Measurements from ENCODE around the gene ABCF1.

The ABCF1 gene

DNA sequence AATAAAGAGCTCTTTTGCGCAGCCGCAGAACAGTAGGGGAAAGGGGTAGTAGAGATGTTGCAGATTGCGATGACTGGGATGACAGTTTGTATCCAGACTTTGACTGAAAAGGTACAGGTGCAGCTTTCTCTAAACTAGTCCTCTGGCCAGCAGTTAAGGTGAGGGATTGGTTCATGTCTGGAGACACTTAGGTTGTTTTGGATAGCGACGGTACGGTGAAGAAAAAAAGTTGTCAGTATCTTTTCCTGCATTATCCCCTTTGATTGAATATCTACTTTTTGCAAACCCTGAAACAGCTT is 13.6 kb upstream of the ABCF1 start:
- peak; percentile 50 for DNase-seq (ENCODE audit: low spot score)

GRCh38 chr6:30560930-30561329 is 10.3 kb upstream of the ABCF1 start:
- DNase-seq (ENCODE audit: low spot score), result no peak

DNA sequence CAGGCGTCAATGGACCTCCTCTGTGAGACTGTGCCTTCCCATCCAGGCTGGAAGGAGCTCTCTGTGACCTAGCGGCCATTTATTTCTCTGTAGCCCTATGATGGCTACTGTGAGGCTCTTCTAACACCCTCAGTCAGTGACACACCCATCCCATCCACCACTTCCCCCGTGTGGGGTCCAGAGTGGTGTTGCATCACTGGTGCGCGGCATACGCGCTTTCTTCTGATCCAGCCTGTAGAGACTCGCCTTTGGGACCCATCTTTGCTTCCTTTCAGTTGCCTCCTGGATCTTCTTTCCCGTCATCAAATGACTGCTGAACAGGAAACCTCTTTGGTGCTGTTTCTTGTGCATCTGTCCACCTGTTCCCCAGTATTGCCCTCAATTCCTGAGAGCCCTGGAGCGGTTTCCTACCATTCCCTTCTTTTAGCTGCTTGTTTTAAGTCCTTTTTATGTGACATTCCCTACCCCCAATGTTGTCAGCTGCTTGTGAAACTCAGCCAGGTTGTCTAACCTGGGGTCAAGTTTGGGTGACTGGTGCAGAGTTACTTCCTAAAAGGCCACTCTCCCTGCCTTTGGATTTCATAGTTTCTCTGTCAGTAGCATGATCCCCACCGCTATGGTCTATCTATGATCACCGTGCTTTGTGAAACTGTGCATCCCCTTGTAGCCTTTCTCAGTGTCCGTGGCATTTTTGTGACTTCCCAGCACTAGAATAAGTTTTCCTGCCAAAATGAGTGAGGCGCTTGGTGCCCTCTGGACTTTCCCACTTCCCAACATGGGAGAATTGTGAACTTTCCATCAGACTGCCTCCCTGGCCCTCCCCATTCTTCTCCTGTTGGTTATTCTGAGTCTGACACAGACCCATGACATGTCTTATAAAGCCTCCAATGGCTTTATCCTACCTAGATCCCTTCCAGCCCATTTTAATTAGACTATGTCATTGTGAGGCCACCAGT is 8.5 kb upstream of the ABCF1 start:
- no peak for DNase-seq (ENCODE audit: low spot score)

DNA sequence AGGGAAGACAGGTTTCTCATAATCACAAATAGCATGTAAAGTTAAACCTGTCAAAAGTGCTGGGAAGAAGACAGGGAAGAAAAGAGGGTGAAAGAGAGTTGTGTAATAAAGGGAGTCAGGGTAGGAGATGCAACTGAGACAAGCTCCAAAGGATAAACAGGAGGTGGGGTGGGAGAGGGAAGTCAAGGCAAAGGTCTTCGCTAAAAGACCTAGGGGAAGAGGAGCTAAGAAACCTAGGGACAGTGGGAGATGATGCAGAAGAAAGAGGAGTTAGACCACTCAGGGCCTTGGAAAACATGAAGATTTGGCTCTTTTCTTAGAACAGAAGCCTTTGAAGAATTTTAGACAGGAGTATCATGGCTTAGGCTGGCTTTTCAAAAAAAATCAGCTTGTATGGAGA is 7.1 kb upstream of the ABCF1 start:
- no peak for DNase-seq (ENCODE audit: low spot score)

- DNase-seq (ENCODE audit: low spot score), result no peak
Measured at GRCh38 chr6:30565772-30566171, 5.5 kb upstream of the ABCF1 start.

GRCh38 chr6:30568245-30568644 is 3.0 kb upstream of the ABCF1 start:
- no peak for DNase-seq (ENCODE audit: low spot score)

DNA sequence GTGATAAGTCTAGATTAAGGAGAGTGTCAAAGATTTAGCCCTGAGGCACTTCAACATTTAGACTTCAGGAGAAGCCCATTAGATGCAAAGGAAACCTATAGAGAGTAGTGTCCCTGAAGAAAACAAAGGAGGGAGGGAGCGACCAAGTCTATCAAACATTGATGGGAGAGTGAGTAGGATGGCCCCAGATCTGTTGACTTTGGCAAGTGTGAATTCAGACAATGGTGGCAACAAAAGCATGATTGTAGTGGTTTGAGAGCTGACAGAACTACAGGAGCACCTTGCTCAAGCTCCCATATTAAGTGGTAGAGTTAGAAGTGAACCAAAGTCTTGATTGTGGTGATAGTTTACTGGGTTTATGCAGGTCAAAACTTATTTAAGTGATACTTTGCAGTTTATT is 979 bp upstream of the ABCF1 start:
- DNase-seq (ENCODE audit: low spot score), result no peak

GRCh38 chr6:30570740-30571074 is 535 bp upstream of the ABCF1 start:
- DNase-seq (ENCODE audit: low spot score), result peak; percentile 22

DNA sequence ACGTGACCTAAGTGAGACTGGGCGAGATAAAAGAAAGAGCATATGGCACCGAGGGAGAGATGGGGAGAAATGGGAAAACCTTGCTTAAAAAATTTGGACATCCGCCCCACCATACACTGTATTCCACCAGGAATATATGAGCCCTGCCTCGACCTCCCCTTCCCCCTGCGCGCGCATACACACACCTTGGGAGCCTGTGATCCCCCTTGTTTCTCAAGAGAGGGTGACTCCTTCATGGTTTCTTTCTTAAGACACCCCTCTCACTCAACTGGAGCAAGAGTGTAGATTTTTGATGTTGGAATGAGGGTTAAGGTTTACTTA is 480 bp downstream of the ABCF1 start:
- DNase-seq (ENCODE audit: low spot score), result no peak

GRCh38 chr6:30572148-30572547 is 906 bp downstream of the ABCF1 start:
- DNase-seq (ENCODE audit: low spot score), result no peak

GRCh38 chr6:30573113-30573512 is 1.9 kb downstream of the ABCF1 start:
- no peak for DNase-seq (ENCODE audit: low spot score)

- no peak for DNase-seq (ENCODE audit: low spot score)
Measured at GRCh38 chr6:30578051-30578450, 6.8 kb downstream of the ABCF1 start.

DNA sequence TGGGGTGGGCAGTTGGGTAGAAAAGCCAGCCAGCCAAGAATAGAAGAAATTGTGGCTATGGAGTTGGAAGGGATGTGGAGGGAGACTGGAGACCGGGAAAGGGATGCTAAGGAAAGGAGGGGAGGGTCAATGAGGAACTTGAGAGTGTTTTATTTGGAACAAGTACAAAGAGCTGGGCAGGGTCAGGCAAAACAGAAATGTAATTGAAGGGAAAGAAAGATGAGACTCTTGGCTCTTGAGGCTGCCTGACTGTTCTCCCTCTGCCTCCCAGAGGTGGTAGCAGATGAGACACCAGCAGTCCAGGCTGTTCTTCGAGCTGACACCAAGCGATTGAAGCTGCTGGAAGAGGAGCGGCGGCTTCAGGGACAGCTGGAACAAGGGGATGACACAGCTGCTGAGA is 12.7 kb downstream of the ABCF1 start:
- no peak for DNase-seq (ENCODE audit: low spot score)

DNA sequence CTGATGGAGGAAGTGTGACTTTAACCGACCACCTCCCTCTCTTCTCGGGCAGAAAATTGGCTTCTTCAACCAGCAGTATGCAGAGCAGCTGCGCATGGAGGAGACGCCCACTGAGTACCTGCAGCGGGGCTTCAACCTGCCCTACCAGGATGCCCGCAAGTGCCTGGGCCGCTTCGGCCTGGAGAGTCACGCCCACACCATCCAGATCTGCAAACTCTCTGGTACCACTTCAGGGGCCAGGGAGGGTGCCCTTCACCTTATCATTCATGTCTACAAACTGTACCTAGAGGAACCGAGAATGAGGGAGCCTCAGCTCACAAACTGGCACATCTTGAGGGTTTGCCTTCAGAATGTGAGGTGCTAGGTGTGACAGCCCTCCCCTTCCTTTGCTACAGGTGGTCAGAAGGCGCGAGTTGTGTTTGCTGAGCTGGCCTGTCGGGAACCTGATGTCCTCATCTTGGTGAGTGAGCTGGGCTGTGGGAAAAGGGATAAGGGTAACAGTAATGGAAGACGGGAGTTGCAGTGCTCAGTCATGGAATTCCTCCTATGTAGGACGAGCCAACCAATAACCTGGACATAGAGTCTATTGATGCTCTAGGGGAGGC is 18.6 kb downstream of the ABCF1 start:
- DNase-seq (ENCODE audit: low spot score), result no peak

DNA sequence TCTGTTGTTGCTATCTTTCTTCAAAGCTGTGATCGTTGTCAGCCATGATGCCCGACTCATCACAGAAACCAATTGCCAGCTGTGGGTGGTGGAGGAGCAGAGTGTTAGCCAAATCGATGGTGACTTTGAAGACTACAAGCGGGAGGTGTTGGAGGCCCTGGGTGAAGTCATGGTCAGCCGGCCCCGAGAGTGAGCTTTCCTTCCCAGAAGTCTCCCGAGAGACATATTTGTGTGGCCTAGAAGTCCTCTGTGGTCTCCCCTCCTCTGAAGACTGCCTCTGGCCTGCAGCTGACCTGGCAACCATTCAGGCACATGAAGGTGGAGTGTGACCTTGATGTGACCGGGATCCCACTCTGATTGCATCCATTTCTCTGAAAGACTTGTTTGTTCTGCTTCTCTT is 19.3 kb downstream of the ABCF1 start:
- no peak for DNase-seq (ENCODE audit: low spot score)

DNA sequence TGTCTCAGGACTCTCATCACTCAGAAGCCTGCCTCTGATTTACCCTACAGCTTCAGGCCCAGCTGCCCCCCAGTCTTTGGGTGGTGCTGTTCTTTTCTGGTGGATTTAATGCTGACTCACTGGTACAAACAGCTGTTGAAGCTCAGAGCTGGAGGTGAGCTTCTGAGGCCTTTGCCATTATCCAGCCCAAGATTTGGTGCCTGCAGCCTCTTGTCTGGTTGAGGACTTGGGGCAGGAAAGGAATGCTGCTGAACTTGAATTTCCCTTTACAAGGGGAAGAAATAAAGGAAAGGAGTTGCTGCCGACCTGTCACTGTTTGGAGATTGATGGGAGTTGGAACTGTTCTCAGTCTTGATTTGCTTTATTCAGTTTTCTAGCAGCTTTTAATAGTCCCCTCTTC is 19.8 kb downstream of the ABCF1 start:
- DNase-seq (ENCODE audit: low spot score), result peak; percentile 49

GRCh38 chr6:30592287-30592686 is 21.0 kb downstream of the ABCF1 start:
- DNase-seq (ENCODE audit: low spot score), result no peak

DNA sequence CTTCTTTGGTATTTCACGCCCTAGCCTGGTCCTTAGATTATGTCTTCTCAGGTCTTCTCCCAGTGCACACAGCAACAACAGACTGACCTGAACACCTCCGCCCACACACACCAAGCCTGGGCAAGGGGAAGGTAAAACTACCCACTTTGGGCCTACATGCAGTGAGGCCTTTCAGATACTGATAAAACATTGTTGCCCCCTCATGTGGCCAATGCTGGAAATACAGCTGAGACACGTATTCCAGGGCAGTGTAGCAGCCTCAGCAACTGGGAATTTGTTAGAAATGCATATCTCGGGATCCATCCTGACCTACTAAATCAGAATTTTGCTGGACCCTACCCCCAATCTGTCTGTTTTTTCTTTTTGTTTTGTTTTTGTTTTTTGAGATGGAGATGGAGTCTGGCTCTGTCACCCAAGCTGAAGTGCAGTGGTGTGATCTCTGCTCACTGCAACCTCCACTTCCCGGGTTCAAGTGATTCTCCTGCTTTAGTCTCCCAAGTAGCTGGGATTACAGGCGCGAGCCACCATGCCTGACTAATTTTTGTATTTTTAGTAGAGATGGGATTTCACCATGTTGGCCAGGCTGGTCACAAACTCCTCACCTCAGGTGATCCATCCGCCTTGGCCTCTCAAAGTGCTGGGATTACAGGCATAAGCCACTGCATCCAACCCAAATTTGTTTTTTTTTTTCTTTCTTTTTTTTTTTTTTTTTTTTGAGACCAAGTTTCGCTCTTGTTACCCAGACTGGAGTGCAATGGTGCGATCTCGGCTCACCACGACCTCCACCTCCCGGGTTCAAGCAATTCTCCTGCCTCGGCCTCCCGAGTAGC is 26.3 kb downstream of the ABCF1 start:
- DNase-seq (ENCODE audit: low spot score), result peak; percentile 83

DNA sequence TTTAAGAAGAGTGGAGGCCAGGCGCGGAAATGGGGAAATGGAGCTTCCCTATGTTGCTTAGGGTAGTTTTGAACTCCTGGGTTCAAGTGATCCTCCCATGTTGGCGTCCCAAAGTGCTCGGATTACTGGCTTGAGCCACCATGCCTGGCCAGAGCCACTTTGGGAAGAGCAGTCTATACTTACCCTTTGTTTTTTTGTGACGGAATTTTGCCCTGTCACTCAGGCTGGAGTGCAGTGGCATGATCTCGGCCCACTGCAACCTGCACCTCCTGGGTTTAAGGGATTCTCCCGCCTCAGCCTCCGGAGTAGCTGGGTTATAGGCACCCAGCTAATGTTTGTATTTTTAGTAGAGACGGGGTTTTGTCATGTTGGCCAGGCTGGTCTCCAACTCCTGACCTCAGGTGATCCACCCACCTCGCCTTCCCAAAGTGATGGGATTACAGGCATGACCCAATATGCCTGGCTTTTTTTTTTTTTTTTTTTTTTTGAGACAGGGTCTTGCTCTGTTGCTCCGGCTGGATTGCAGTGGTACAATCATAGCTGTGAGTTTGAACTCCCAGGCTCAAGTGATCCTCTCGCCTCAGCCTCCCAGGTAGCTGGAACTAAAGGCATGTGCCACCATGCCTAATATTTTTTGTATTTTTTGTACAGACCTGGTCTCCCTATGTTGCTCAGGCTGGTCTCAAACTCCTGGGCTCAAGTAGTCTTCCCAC is 27.8 kb downstream of the ABCF1 start:
- DNase-seq (ENCODE audit: low spot score), result no peak

GRCh38 chr6:30599625-30600324 is 28.5 kb downstream of the ABCF1 start:
- no peak for DNase-seq (ENCODE audit: low spot score)

GRCh38 chr6:30600451-30600961 is 29.3 kb downstream of the ABCF1 start:
- no peak for DNase-seq (ENCODE audit: low spot score)

GRCh38 chr6:30601436-30601814 is 30.2 kb downstream of the ABCF1 start:
- DNase-seq (ENCODE audit: low spot score), result no peak
